ENCODE measurements around the gene TLX1.

DNA sequence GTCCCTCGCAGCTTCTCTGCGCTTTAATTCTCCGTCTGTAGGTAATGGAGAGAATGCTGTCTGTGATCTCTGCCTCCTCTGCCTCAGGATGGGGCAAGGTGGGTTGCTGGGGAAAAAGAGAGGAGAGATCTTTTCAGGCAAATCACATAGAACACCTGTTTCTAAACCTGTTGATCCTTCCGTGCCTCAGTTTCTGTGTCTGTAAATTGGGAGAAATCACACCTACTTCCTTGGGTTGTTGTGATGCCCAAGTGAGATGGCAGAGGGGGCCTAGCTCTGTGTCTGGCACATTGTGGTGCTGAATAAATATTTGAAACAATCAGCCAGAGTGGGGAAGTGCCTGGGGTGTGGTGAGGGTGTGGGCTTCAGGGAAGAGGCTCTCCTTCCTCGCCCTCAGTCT lies 40.5 kb upstream of the TLX1 start:
- no peak for TF ChIP-seq CEBPB (IDR thresholded peaks at IDR 0.05)
- TF ChIP-seq, protein P1, sequence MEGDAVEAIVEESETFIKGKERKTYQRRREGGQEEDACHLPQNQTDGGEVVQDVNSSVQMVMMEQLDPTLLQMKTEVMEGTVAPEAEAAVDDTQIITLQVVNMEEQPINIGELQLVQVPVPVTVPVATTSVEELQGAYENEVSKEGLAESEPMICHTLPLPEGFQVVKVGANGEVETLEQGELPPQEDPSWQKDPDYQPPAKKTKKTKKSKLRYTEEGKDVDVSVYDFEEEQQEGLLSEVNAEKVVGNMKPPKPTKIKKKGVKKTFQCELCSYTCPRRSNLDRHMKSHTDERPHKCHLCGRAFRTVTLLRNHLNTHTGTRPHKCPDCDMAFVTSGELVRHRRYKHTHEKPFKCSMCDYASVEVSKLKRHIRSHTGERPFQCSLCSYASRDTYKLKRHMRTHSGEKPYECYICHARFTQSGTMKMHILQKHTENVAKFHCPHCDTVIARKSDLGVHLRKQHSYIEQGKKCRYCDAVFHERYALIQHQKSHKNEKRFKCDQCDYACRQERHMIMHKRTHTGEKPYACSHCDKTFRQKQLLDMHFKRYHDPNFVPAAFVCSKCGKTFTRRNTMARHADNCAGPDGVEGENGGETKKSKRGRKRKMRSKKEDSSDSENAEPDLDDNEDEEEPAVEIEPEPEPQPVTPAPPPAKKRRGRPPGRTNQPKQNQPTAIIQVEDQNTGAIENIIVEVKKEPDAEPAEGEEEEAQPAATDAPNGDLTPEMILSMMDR (IDR thresholded peaks at IDR 0.05): no peak
- TF ChIP-seq ESRRA (IDR thresholded peaks at IDR 0.05; ENCODE audit: borderline replicate concordance, low read length): no peak
- TF ChIP-seq, protein P2, sequence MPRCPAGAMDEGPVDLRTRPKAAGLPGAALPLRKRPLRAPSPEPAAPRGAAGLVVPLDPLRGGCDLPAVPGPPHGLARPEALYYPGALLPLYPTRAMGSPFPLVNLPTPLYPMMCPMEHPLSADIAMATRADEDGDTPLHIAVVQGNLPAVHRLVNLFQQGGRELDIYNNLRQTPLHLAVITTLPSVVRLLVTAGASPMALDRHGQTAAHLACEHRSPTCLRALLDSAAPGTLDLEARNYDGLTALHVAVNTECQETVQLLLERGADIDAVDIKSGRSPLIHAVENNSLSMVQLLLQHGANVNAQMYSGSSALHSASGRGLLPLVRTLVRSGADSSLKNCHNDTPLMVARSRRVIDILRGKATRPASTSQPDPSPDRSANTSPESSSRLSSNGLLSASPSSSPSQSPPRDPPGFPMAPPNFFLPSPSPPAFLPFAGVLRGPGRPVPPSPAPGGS (IDR thresholded peaks at IDR 0.05): no peak
- TF ChIP-seq, protein P3, sequence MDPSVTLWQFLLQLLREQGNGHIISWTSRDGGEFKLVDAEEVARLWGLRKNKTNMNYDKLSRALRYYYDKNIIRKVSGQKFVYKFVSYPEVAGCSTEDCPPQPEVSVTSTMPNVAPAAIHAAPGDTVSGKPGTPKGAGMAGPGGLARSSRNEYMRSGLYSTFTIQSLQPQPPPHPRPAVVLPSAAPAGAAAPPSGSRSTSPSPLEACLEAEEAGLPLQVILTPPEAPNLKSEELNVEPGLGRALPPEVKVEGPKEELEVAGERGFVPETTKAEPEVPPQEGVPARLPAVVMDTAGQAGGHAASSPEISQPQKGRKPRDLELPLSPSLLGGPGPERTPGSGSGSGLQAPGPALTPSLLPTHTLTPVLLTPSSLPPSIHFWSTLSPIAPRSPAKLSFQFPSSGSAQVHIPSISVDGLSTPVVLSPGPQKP (IDR thresholded peaks at IDR 0.05; ENCODE audit: low read depth, low read length): no peak
- TF ChIP-seq POLR2AphosphoS2 (conservative IDR thresholded peaks at IDR 0.05; ENCODE audit: low read length): no peak
- TF ChIP-seq POLR2A (IDR thresholded peaks at IDR 0.05; ENCODE audit: low read length): no peak
- TF ChIP-seq FOXS1 (CRISPR knock-in tag; IDR thresholded peaks at IDR 0.05): no peak
- TF ChIP-seq, protein P4, sequence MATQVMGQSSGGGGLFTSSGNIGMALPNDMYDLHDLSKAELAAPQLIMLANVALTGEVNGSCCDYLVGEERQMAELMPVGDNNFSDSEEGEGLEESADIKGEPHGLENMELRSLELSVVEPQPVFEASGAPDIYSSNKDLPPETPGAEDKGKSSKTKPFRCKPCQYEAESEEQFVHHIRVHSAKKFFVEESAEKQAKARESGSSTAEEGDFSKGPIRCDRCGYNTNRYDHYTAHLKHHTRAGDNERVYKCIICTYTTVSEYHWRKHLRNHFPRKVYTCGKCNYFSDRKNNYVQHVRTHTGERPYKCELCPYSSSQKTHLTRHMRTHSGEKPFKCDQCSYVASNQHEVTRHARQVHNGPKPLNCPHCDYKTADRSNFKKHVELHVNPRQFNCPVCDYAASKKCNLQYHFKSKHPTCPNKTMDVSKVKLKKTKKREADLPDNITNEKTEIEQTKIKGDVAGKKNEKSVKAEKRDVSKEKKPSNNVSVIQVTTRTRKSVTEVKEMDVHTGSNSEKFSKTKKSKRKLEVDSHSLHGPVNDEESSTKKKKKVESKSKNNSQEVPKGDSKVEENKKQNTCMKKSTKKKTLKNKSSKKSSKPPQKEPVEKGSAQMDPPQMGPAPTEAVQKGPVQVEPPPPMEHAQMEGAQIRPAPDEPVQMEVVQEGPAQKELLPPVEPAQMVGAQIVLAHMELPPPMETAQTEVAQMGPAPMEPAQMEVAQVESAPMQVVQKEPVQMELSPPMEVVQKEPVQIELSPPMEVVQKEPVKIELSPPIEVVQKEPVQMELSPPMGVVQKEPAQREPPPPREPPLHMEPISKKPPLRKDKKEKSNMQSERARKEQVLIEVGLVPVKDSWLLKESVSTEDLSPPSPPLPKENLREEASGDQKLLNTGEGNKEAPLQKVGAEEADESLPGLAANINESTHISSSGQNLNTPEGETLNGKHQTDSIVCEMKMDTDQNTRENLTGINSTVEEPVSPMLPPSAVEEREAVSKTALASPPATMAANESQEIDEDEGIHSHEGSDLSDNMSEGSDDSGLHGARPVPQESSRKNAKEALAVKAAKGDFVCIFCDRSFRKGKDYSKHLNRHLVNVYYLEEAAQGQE (IDR thresholded peaks at IDR 0.05): no peak
- TF ChIP-seq FOSL2 (IDR thresholded peaks at IDR 0.05): no peak
- TF ChIP-seq FOSL2 (CRISPR knock-in tag; IDR thresholded peaks at IDR 0.05): no peak
- TF ChIP-seq, protein P5, sequence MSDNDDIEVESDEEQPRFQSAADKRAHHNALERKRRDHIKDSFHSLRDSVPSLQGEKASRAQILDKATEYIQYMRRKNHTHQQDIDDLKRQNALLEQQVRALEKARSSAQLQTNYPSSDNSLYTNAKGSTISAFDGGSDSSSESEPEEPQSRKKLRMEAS (IDR thresholded peaks at IDR 0.05): no peak
- TF ChIP-seq RFX5 (IDR thresholded peaks at IDR 0.05): no peak

All from A549 (cell line).